Neutrophil (primary cell): ENCODE results near the gene RDH5.

ENCODE experiments used
- H3K27ac ChIP-seq: fragments of 200-600 bp; sonication (generic); 2 replicates; pipeline ENCODE4 v1.5.1; 2016; ENCODE audit warnings: mild to moderate bottlenecking, moderate library complexity
- H3K27me3 ChIP-seq: fragments of 200-600 bp; sonication (generic); 2 replicates; pipeline ENCODE4 v1.6.0; 2016; ENCODE audit warnings: mild to moderate bottlenecking
- H3K36me3 ChIP-seq: fragments of 200-600 bp; sonication (generic); 2 replicates; pipeline ENCODE4 v1.5.1; 2017
- H3K4me1 ChIP-seq, 2 experiments: fragments of 200-600 bp in 1 of 2; sonication (generic) in 1 of 2; 1 replicate in 1 of 2; 2 replicates in 1 of 2; pipeline versions ENCODE4 v1.5.1 to v1.6.1; 2013 to 2016; ENCODE audit warnings: low read depth in 1 of 2, low read length in 1 of 2, mild to moderate bottlenecking in 1 of 2, moderate library complexity in 1 of 2; ENCODE audit not compliant: control insufficient read depth in 1 of 2, insufficient read depth in 1 of 2
- H3K4me3 ChIP-seq, 2 experiments: fragments of 200-600 bp in 1 of 2; sonication (generic) in 1 of 2; 1 replicate in 1 of 2; 2 replicates in 1 of 2; pipeline ENCODE4 v1.5.1; 2013 to 2016; ENCODE audit warnings: low read depth in 1 of 2, low read length in 1 of 2, mild to moderate bottlenecking in 1 of 2, moderate library complexity in 1 of 2
- H3K9me3 ChIP-seq: fragments of 200-600 bp; sonication (generic); 2 replicates; pipeline ENCODE4 v1.5.1; 2016
- CTCF ChIP-seq: fragments of 200-600 bp; sonication (generic); IDR thresholded peaks from 2 replicates; pipeline ENCODE4 v1.5.1; 2016; ENCODE audit warnings: antibody characterized with exemption

RDH5 gene

GRCh38 chr12:55706568-55707218, 13.5 kb upstream of the RDH5 start:
- Histone ChIP-seq H3K27me3 (peaks cover 21% of the 10 kb centered on the region), H3K4me3 (peak overlapping the region in 1 of 2 experiments; percentile 85), H3K9me3 (no peaks in the 10 kb centered on the region), H3K4me1 (peaks cover 17 to 20% of the 10 kb centered on the region in 2 experiments), H3K27ac (no peak overlapping the region), H3K36me3 (no peaks in the 10 kb centered on the region)
- TF ChIP-seq CTCF: no peak

GRCh38 chr12:55707219-55707671, 12.9 kb upstream of the RDH5 start:
- Histone ChIP-seq H3K9me3 (no peaks in the 10 kb centered on the region), H3K4me3 (peak overlapping the region; percentile 59 to 85), H3K27ac (no peak overlapping the region), H3K36me3 (no peaks in the 10 kb centered on the region), H3K27me3 (peaks cover 21% of the 10 kb centered on the region), H3K4me1 (peaks cover 17 to 20% of the 10 kb centered on the region in 2 experiments)
- no peak for TF ChIP-seq CTCF

GRCh38 chr12:55707841-55708694, 12.1 kb upstream of the RDH5 start, which contains the start of gene ITGA7:
TSS of gene ITGA7 (minus strand) at chr12:55707904. CDS start at chr12:55707682, 222 bp downstream.
- peak within 1 kb of the TSS; percentile 59 to 85 for H3K4me3 ChIP-seq
- no peak for TF ChIP-seq CTCF
- no peak within 1 kb of the TSS for H3K27ac ChIP-seq
- H3K27me3 ChIP-seq: peaks cover 21% of the 10 kb centered on the region
- no peaks in the 10 kb centered on the region for H3K36me3 ChIP-seq
- peaks cover 17 to 20% of the 10 kb centered on the region in 2 experiments for H3K4me1 ChIP-seq
- H3K9me3 ChIP-seq: no peaks in the 10 kb centered on the region

- Histone ChIP-seq H3K27ac (no peak overlapping the region), H3K36me3 (no peaks in the 10 kb centered on the region), H3K4me1 (peaks cover 17 to 20% of the 10 kb centered on the region in 2 experiments), H3K4me3 (peak overlapping the region; percentile 59 to 85), H3K27me3 (peaks cover 21% of the 10 kb centered on the region), H3K9me3 (no peaks in the 10 kb centered on the region)
- TF ChIP-seq CTCF: no peak
Measured at GRCh38 chr12:55708695-55709233, 11.4 kb upstream of the RDH5 start.

GRCh38 chr12:55711786-55712553, 8.2 kb upstream of the RDH5 start:
- no peaks in the 10 kb centered on the region for H3K9me3 ChIP-seq
- no peak for TF ChIP-seq CTCF
- H3K27me3 ChIP-seq: peaks cover 11% of the 10 kb centered on the region
- H3K4me1 ChIP-seq: peaks cover 34 to 37% of the 10 kb centered on the region in 2 experiments
- no peak overlapping the region for H3K27ac ChIP-seq
- H3K4me3 ChIP-seq: no peak overlapping the region
- no peaks in the 10 kb centered on the region for H3K36me3 ChIP-seq
